22Rv1 (cell line): ENCODE measurements around the gene WDR11.

Experiments
- CTCF ChIP-seq: fragments of 450-650 bp; IDR thresholded peaks from 2 replicates; pipeline ENCODE4 v1.5.1; 2017; ENCODE audit warnings: mild to moderate bottlenecking
- ZFX ChIP-seq: fragments of 450-650 bp; IDR thresholded peaks from 2 replicates; pipeline ENCODE4 v1.6.1; 2017; ENCODE audit warnings: antibody characterized with exemption, borderline replicate concordance

DNA sequence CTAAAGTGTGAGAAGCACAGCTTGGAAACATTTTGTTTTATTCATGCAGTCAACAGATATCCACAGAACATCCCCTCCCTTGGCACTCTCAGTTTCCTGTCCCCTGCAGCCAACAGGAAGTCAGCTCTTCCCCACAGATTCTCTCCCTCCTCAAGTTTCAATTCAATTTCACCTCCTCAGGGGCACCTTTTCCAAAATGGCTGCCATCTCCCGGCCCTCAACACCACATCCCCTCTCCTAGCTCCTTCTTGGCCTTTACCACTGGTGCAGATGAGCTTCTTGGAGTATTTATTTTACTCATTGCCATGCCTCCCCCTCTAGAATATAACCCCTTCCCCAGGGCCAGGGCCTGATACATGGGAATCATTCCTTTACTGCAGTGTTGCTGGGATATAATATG lies 94.0 kb downstream of the WDR11 start:
- TF ChIP-seq CTCF = no peak
- TF ChIP-seq ZFX = no peak
